ENCODE data around the gene VGF.

VGF gene

GRCh38 chr7:101195884-101196283, 30.5 kb upstream of the VGF start:
- Histone ChIP-seq H2BK120ac (ENCODE audit: insufficient read depth, low read length, poor library complexity) (no peak overlapping the region), H2AFZ (ENCODE audit: insufficient read depth, low read length, poor library complexity) (no peak overlapping the region), H4K12ac (ENCODE audit: low read depth, low read length) (no peak overlapping the region), H3K9ac (ENCODE audit: low read length) (no peak overlapping the region), H3K79me1 (ENCODE audit: low read length) (no peaks in the 10 kb centered on the region), H3K4me1 (ENCODE audit: control insufficient read depth in 1 of 2, insufficient read depth in 2 of 2, low read length in 2 of 2) (peaks cover 1 to 4% of the 10 kb centered on the region in 2 experiments), H3K4me2 (ENCODE audit: low read length) (no peak overlapping the region), H3K18ac (ENCODE audit: low read length) (no peak overlapping the region), H2BK5ac (ENCODE audit: low read depth, low read length, poor library complexity) (no peak overlapping the region), H4K91ac (ENCODE audit: low read depth, low read length) (no peak overlapping the region), H3K14ac (ENCODE audit: low read length) (no peak overlapping the region), H2AK5ac (ENCODE audit: low read length) (no peak overlapping the region), H3K79me2 (ENCODE audit: control insufficient read depth, insufficient read depth, low read length, poor library complexity) (no peaks in the 10 kb centered on the region), H3K9me3 (ENCODE audit: insufficient read depth, low read depth, low read length) (peaks cover 2% of the 10 kb centered on the region), H3K4ac (ENCODE audit: low read depth, low read length) (no peak overlapping the region), H3K27me3 (ENCODE audit: insufficient read depth, low read length) (no peaks in the 10 kb centered on the region), H3K23ac (ENCODE audit: low read length) (no peak overlapping the region), H3K36me3 (ENCODE audit: control insufficient read depth in 1 of 2, insufficient read depth in 2 of 2, low read length in 2 of 2) (no peaks in the 10 kb centered on the region), H3K27ac (ENCODE audit: low read depth, low read length) (no peak overlapping the region), H3K4me3 (ENCODE audit: low read depth, low read length) (no peak overlapping the region), H2BK12ac (ENCODE audit: low read length) (no peak overlapping the region), H4K8ac (ENCODE audit: low read depth, low read length) (no peak overlapping the region)
- no peak for DNase-seq
- WGBS (ENCODE audit: extremely low coverage, insufficient coverage, insufficient read length): no CpG with 5 or more reads among the region's 17 CpGs

- no peak for DNase-seq
- no peaks in the 10 kb centered on the region for H3K27me3 ChIP-seq (ENCODE audit: insufficient read depth, low read length)
- H3K4me1 ChIP-seq (ENCODE audit: control insufficient read depth in 1 of 2, insufficient read depth in 2 of 2, low read length in 2 of 2): no peaks in the 10 kb centered on the region
- no peak overlapping the region for H3K4ac ChIP-seq (ENCODE audit: low read depth, low read length)
- H2BK120ac ChIP-seq (ENCODE audit: insufficient read depth, low read length, poor library complexity): no peak overlapping the region
- no peak overlapping the region for H4K12ac ChIP-seq (ENCODE audit: low read depth, low read length)
- H4K8ac ChIP-seq (ENCODE audit: low read depth, low read length): no peak overlapping the region
- no peak overlapping the region for H2BK5ac ChIP-seq (ENCODE audit: low read depth, low read length, poor library complexity)
- H4K91ac ChIP-seq (ENCODE audit: low read depth, low read length): no peak overlapping the region
- H3K9ac ChIP-seq (ENCODE audit: low read length): no peak overlapping the region
- H2BK12ac ChIP-seq (ENCODE audit: low read length): no peak overlapping the region
- H3K79me2 ChIP-seq (ENCODE audit: control insufficient read depth, insufficient read depth, low read length, poor library complexity): no peaks in the 10 kb centered on the region
- H3K18ac ChIP-seq (ENCODE audit: low read length): no peak overlapping the region
- H3K14ac ChIP-seq (ENCODE audit: low read length): no peak overlapping the region
- no peak overlapping the region for H2AFZ ChIP-seq (ENCODE audit: insufficient read depth, low read length, poor library complexity)
- no CpG with 5 or more reads among the region's 8 CpGs for WGBS (ENCODE audit: extremely low coverage, insufficient coverage, insufficient read length)
- no peak overlapping the region for H3K4me3 ChIP-seq (ENCODE audit: low read depth, low read length)
- no peaks in the 10 kb centered on the region for H3K79me1 ChIP-seq (ENCODE audit: low read length)
- H2AK5ac ChIP-seq (ENCODE audit: low read length): no peak overlapping the region
- H3K4me2 ChIP-seq (ENCODE audit: low read length): no peak overlapping the region
- H3K23ac ChIP-seq (ENCODE audit: low read length): no peak overlapping the region
- H3K27ac ChIP-seq (ENCODE audit: low read depth, low read length): no peak overlapping the region
- no peaks in the 10 kb centered on the region for H3K9me3 ChIP-seq (ENCODE audit: insufficient read depth, low read depth, low read length)
- H3K36me3 ChIP-seq (ENCODE audit: control insufficient read depth in 1 of 2, insufficient read depth in 2 of 2, low read length in 2 of 2): no peaks in the 10 kb centered on the region
Observed at GRCh38 chr7:101189109-101189508, 23.7 kb upstream of the VGF start.

GRCh38 chr7:101186844-101187428, 21.6 kb upstream of the VGF start:
- Histone ChIP-seq H3K79me1 (ENCODE audit: low read length) (no peaks in the 10 kb centered on the region), H4K12ac (ENCODE audit: low read depth, low read length) (no peak overlapping the region), H3K36me3 (ENCODE audit: control insufficient read depth in 1 of 2, insufficient read depth in 2 of 2, low read length in 2 of 2) (no peaks in the 10 kb centered on the region), H3K18ac (ENCODE audit: low read length) (no peak overlapping the region), H3K4ac (ENCODE audit: low read depth, low read length) (no peak overlapping the region), H3K27me3 (ENCODE audit: insufficient read depth, low read length) (no peaks in the 10 kb centered on the region), H4K91ac (ENCODE audit: low read depth, low read length) (no peak overlapping the region), H3K14ac (ENCODE audit: low read length) (no peak overlapping the region), H3K4me2 (ENCODE audit: low read length) (no peak overlapping the region), H3K9me3 (ENCODE audit: insufficient read depth, low read depth, low read length) (no peaks in the 10 kb centered on the region), H3K9ac (ENCODE audit: low read length) (no peak overlapping the region), H3K79me2 (ENCODE audit: control insufficient read depth, insufficient read depth, low read length, poor library complexity) (no peaks in the 10 kb centered on the region), H3K4me3 (ENCODE audit: low read depth, low read length) (no peak overlapping the region), H2AK5ac (ENCODE audit: low read length) (no peak overlapping the region), H2BK5ac (ENCODE audit: low read depth, low read length, poor library complexity) (no peak overlapping the region), H3K4me1 (ENCODE audit: control insufficient read depth in 1 of 2, insufficient read depth in 2 of 2, low read length in 2 of 2) (no peaks in the 10 kb centered on the region), H3K27ac (ENCODE audit: low read depth, low read length) (no peak overlapping the region), H2AFZ (ENCODE audit: insufficient read depth, low read length, poor library complexity) (no peak overlapping the region), H2BK12ac (ENCODE audit: low read length) (no peak overlapping the region), H3K23ac (ENCODE audit: low read length) (no peak overlapping the region), H2BK120ac (ENCODE audit: insufficient read depth, low read length, poor library complexity) (no peak overlapping the region), H4K8ac (ENCODE audit: low read depth, low read length) (no peak overlapping the region)
- DNase-seq: no peak
- no CpG with 5 or more reads among the region's 4 CpGs for WGBS (ENCODE audit: extremely low coverage, insufficient coverage, insufficient read length)

- Histone ChIP-seq H2BK5ac (ENCODE audit: low read depth, low read length, poor library complexity) (no peak overlapping the region), H3K18ac (ENCODE audit: low read length) (no peak overlapping the region), H3K4ac (ENCODE audit: low read depth, low read length) (no peak overlapping the region), H3K9ac (ENCODE audit: low read length) (no peak overlapping the region), H3K4me1 (ENCODE audit: control insufficient read depth in 1 of 2, insufficient read depth in 2 of 2, low read length in 2 of 2) (no peaks in the 10 kb centered on the region), H3K36me3 (ENCODE audit: control insufficient read depth in 1 of 2, insufficient read depth in 2 of 2, low read length in 2 of 2) (no peaks in the 10 kb centered on the region), H3K23ac (ENCODE audit: low read length) (no peak overlapping the region), H4K12ac (ENCODE audit: low read depth, low read length) (no peak overlapping the region), H2AK5ac (ENCODE audit: low read length) (no peak overlapping the region), H3K27ac (ENCODE audit: low read depth, low read length) (no peak overlapping the region), H3K79me2 (ENCODE audit: control insufficient read depth, insufficient read depth, low read length, poor library complexity) (no peaks in the 10 kb centered on the region), H2AFZ (ENCODE audit: insufficient read depth, low read length, poor library complexity) (no peak overlapping the region), H4K8ac (ENCODE audit: low read depth, low read length) (no peak overlapping the region), H3K4me3 (ENCODE audit: low read depth, low read length) (no peak overlapping the region), H4K91ac (ENCODE audit: low read depth, low read length) (no peak overlapping the region), H2BK120ac (ENCODE audit: insufficient read depth, low read length, poor library complexity) (no peak overlapping the region), H2BK12ac (ENCODE audit: low read length) (no peak overlapping the region), H3K4me2 (ENCODE audit: low read length) (no peak overlapping the region), H3K9me3 (ENCODE audit: insufficient read depth, low read depth, low read length) (no peaks in the 10 kb centered on the region), H3K79me1 (ENCODE audit: low read length) (no peaks in the 10 kb centered on the region), H3K14ac (ENCODE audit: low read length) (no peak overlapping the region), H3K27me3 (ENCODE audit: insufficient read depth, low read length) (peaks cover 2% of the 10 kb centered on the region)
- no peak for DNase-seq
- WGBS (ENCODE audit: extremely low coverage, insufficient coverage, insufficient read length): no CpG with 5 or more reads among the region's 6 CpGs
Observed at GRCh38 chr7:101186194-101186593, 20.8 kb upstream of the VGF start.

Data from trophoblast cell (in vitro differentiated cells and primary cell).